ENCODE results near the gene PI4K2B.
"Not testable (repeated sequence)": the region's sequence is repeated elsewhere in the genome, so short reads cannot be mapped to it uniquely, and the experiment has no call there.

PI4K2B gene

GRCh38 chr4:25245181-25245580 is 11.3 kb downstream of the PI4K2B start:
- DNase-seq: no peak

GRCh38 chr4:25246680-25247611 is 13.1 kb downstream of the PI4K2B start:
- DNase-seq: no peak

GRCh38 chr4:25248875-25249274 is 15.0 kb downstream of the PI4K2B start:
- DNase-seq: not testable (repeated sequence)

- not testable (repeated sequence) for DNase-seq
Observed at GRCh38 chr4:25249494-25249893, 15.7 kb downstream of the PI4K2B start.

- no peak for DNase-seq
Observed at GRCh38 chr4:25252230-25253070, 18.6 kb downstream of the PI4K2B start.

- DNase-seq: no peak
Observed at GRCh38 chr4:25253071-25253445, 19.2 kb downstream of the PI4K2B start.

GRCh38 chr4:25253786-25254185 is 20.0 kb downstream of the PI4K2B start:
- not testable (repeated sequence) for DNase-seq

- DNase-seq: no peak
Observed at GRCh38 chr4:25258980-25259578, 25.2 kb downstream of the PI4K2B start.

GRCh38 chr4:25271866-25272265 is 38.0 kb downstream of the PI4K2B start:
- DNase-seq: no peak

GRCh38 chr4:25280210-25280609 is 46.4 kb downstream of the PI4K2B start:
- no peak for DNase-seq

- DNase-seq: no peak
Observed at GRCh38 chr4:25283948-25284347, 50.1 kb downstream of the PI4K2B start.

GRCh38 chr4:25284466-25284865 is 50.6 kb downstream of the PI4K2B start:
- DNase-seq: no peak

- DNase-seq: no peak
Observed at GRCh38 chr4:25290490-25291067, 56.7 kb downstream of the PI4K2B start.

GRCh38 chr4:25291158-25291733 is 57.4 kb downstream of the PI4K2B start:
- DNase-seq: no peak

GRCh38 chr4:25297528-25298242 is 63.9 kb downstream of the PI4K2B start:
- no peak for DNase-seq

- DNase-seq: no peak
Observed at GRCh38 chr4:25299476-25300203, 65.8 kb downstream of the PI4K2B start.

- no peak for DNase-seq
Observed at GRCh38 chr4:25301471-25301870, 67.6 kb downstream of the PI4K2B start.

GRCh38 chr4:25302626-25303025 is 68.8 kb downstream of the PI4K2B start:
- no peak for DNase-seq

GRCh38 chr4:25303578-25303977 is 69.7 kb downstream of the PI4K2B start:
- DNase-seq: no peak

GRCh38 chr4:25306518-25307057 is 72.8 kb downstream of the PI4K2B start:
- DNase-seq: no peak

- no peak for DNase-seq
Observed at GRCh38 chr4:25307596-25307995, 73.8 kb downstream of the PI4K2B start.
